ENCODE results near the gene LPCAT1.
"Not testable (repeated sequence)": the region's sequence is repeated elsewhere in the genome, so short reads cannot be mapped to it uniquely, and the experiment has no call there.

GRCh38 chr5:1514819-1515310 is 8.9 kb downstream of the LPCAT1 start:
- TF ChIP-seq CTCF (IDR thresholded peaks at IDR 0.05; ENCODE audit: insufficient read depth, low read depth, low read length); EZH2 (IDR thresholded peaks at IDR 0.05; ENCODE audit: insufficient read depth, low read length): not testable (repeated sequence)
